KBM-7 (cell line): Measurements from ENCODE around the gene MUC7.

ENCODE experiments used
- DNase-seq: peaks from one replicate; pipeline ENCODE4 v3.0.0-alpha.2; 2015
- in situ Hi-C: fragments of 300-500 bp; cut with MboI; formaldehyde crosslinking; loops from 2 replicates; pipeline ENCODE4 v1.14.3; 2020; ENCODE audit warnings: low sequenced_read_pairs, low pct_unique_long_range_greater_than_20kb, mixed read lengths

Gene MUC7

DNA sequence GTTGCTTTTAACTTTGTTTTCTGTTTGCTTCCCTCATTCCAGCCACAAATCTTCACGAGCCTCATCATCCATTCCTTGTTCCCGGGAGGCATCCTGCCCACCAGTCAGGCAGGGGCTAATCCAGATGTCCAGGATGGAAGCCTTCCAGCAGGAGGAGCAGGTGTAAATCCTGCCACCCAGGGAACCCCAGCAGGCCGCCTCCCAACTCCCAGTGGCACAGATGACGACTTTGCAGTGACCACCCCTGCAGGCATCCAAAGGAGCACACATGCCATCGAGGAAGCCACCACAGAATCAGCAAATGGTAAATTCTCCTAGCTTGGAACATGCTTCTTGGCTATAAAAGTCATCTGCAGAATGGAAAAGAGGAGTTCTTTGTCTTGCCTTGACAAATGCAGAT lies 59.0 kb downstream of the MUC7 start:
- in situ Hi-C loops: no loop called here

DNA sequence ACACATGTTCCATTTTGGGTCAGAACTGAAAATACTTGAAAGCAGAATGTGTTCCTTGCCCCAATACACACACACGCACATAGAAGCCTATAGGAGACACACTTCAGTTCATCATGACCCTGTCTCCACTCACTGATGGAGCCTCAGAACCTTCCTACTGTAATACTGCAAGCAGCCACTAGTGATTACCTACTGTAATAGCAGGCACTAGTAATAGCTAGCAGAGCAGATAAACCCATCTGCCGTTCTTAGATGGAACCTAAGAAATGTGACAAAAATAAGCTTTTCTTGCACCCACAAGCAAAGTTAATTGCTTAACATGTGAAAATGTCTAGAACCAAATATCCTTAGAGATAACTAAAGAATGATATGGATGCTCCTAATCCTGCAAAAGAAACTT lies 60.0 kb downstream of the MUC7 start:
- DNase-seq: no peak
- in situ Hi-C loops: no loop called here

More for the DNA sequence above, 59.0 kb downstream of the MUC7 start:
- DNase-seq: no peak
